Measurements from ENCODE around the gene USF2.
A peak's percentile ranks its signal among the peaks of the same experiment; 100 is the strongest.
"Not testable (repeated sequence)": the region's sequence is repeated elsewhere in the genome, so short reads cannot be mapped to it uniquely, and the experiment has no call there.

Gene USF2, protein sequence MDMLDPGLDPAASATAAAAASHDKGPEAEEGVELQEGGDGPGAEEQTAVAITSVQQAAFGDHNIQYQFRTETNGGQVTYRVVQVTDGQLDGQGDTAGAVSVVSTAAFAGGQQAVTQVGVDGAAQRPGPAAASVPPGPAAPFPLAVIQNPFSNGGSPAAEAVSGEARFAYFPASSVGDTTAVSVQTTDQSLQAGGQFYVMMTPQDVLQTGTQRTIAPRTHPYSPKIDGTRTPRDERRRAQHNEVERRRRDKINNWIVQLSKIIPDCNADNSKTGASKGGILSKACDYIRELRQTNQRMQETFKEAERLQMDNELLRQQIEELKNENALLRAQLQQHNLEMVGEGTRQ

GRCh38 chr19:35268536-35269437, at the start of gene USF2:
USF2 (plus strand) TSS chr19:35268962; CDS start chr19:35269102, 140 bp downstream.
- peak; percentile 74 for DNase-seq (ENCODE audit: low read depth)

- DNase-seq (ENCODE audit: low read depth): no peak
Observed at GRCh38 chr19:35219008-35219407, 49.8 kb upstream of the USF2 start.

DNA sequence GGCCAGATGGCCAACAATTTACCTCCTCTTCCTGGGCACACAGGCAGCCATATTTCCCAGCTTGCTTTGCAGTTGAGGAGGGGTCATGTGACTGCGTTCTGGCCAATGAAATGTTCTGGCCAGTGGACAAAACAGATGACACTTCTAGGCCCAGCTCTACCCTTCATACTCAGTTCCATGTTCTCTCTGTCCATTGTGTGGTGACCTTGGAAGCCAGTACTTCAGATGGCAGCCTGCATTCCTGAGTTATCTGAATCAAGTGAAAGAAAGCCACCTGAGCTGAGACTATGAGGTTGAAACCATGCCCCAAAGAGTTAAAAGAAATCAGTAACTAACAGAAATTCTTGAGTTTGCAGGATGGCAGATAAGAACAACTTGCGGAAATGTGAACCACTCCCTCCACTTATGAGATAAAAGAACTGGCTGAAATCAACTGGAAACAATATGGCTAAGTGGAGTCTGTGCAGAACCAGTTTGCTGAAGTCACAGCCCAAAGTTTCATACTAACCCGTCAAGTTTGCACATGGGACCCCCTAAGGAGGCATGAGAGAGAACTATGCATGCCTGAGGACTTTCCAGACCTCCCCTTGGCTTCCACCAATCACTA, 48.3 kb upstream of the USF2 start:
- DNase-seq (ENCODE audit: low read depth): no peak

DNA sequence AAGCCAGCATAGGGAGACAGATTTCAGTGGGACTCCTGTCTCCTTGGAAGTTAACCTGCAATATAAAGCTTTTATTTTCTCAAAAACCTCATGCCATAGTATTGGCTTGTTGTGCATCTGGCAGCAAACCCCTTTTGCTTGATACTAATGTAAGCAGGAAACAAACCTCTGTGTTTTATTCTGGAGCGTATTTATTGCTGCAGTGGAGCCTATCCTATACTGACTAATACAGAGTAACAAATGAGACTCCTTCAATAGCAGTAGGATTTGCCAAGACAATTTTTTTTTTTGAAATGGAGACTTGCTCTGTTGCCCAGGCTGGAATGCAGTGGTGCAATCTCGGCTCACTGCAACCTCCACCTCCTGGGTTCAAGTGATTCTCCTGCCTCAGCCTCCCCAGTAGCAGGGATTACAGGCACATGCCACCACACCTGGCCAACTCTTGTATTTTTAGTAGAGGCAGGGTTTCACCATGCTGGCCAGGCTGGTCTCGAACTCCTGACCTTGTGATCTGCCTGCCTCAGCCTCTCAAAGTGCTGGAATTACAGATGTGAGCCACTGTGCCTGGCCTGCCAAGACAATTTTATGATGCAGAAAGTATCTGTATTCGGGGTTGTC, 47.7 kb upstream of the USF2 start:
- DNase-seq (ENCODE audit: low read depth): not testable (repeated sequence)

DNA sequence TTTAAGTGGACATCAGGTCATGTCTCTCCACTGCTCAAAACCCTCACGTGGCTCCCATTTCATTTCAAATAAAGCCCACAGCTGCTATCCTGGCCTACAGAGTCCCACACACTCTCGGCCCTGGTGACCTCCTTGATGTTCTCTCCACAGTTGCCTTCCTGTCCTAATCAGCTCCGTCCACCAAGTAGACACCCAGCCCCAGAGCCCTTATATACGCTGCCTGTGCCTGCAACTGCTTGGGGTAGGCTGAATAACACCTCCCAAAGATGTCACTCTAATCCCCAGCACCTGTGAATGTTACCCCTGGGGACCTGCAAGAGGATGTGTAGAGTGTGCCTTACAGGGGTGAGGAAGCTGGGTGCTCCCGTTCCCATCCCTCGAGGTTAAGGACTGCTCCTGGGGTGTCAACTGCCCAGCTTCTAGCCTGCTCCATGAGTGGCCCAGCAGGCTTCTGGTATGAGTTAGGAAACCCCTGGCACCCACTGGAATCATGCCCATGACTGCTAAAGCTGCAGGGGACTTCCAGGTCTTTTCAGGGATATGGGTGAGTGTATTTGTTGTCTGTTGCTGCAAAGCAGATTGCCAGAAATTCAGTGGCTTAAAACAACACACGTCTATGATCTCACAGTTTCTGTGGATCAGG, 46.3 kb upstream of the USF2 start:
- no peak for DNase-seq (ENCODE audit: low read depth)

- DNase-seq (ENCODE audit: low read depth): no peak
Observed at GRCh38 chr19:35223084-35223790, 45.5 kb upstream of the USF2 start.

- DNase-seq (ENCODE audit: low read depth): peak; percentile 61
Observed at GRCh38 chr19:35223862-35224505, 44.8 kb upstream of the USF2 start.

- no peak for DNase-seq (ENCODE audit: low read depth)
Observed at GRCh38 chr19:35224681-35225571, 43.8 kb upstream of the USF2 start.

GRCh38 chr19:35225951-35226350, 42.8 kb upstream of the USF2 start:
- no peak for DNase-seq (ENCODE audit: low read depth)

DNA sequence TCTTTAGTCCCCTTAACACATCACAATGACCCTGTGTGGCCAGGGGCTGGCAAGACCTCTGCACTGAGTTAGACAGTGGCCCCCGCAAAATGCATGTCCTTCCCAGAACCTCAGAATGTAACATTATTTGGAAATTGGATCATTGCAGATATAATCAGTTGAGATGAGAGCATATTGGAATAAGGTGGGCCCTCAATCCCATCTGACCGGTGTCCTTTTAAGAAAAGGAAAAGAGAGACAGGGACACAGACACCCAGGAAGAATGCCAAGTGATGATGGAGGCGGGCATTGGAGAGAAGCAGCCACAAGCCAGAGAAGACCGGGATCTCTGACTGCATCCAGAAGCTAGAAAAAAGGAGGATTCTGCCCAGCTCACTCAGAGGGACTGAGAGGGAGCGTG, 42.0 kb upstream of the USF2 start:
- no peak for DNase-seq (ENCODE audit: low read depth)

GRCh38 chr19:35228177-35228930, 40.4 kb upstream of the USF2 start, which contains the start of gene FAM187B:
FAM187B (minus strand) TSS chr19:35228739; CDS start chr19:35228680, 59 bp downstream.
- no peak for DNase-seq (ENCODE audit: low read depth)

GRCh38 chr19:35229601-35230000, 39.2 kb upstream of the USF2 start:
- no peak for DNase-seq (ENCODE audit: low read depth)

DNA sequence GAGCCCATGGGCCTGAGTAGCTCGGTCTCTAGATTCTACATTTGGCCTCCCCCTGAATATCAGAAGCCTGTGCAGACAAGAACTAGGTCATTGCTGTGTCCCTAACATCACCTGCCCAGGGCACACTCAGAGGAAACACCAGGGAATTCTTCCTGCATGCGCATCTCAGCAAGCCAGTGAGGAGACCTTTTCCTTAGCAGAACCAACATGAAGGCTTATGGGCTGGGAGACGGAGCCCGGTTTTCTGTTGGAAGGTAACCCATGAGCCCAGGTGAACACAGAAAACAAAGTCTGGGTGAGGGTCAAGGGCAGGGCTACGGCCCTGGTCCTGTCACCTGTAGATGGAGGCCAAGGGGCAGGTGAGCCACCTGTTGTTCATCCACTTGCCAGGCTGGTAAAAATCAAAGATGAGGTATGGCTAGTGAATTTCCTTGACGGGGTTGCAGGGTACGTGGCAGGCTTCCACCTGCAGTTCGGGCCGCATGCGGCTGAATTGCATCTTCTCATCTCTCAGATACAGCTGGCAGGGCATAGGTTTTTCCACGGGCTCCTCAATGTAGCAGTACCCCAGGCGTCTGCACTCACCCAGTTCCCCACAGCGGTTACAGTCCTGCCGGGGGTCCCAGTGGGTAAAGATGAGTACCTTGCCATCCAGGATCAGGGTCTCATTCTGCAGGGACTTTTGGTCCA, 36.7 kb upstream of the USF2 start:
- no peak for DNase-seq (ENCODE audit: low read depth)

DNA sequence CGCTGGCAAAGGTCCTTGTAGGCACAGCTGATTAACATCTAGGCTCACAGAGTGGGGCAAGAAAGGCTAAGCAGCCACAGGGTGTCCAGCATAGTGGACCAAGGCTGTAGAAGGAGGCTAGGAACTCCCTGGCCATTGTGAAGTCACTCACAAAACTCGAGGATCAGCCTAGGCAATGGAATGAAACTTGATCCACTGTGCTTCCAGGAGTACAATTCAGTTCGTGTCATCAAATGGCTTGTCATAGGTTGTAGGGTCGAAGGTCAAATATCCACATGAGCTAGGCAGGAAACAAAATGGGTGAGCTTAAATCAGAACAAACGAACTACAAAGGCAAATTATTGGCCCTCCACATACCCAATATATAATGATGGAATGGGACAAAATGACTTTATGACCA, 35.9 kb upstream of the USF2 start:
- no peak for DNase-seq (ENCODE audit: low read depth)

DNA sequence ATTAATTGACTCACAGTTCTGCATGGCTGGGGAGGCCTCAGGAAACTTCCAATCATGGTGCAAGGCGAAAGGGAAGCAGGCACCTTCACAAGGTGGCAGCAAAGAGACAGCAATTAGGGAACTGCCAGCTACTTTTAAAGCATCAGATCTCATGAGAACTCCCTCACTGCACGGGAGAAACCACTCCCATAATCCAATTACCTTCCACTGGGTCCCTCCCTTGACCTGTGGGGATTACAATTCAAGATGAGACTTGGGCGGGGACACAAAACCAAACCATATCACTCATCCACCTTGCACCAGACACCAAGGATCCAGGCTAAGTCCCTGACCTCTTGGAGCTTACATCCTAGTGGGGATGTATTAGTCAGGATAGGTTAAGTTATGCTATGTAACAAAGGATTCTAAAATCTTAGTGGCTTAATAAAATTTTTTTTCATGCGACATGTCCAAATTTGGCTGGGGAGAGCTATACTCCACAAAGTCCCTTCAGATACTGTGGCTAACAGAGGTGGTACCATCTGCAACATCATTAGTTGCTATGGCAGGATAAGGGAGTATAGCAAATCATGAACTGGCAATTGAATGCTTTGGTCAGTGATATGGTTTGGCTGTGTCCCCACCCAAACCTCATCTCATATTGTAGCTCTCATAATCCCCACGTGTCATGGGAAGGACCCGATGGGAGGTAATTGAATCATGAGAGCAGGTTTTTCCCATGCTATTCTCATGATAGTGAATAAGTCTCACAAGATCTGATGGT, 31.9 kb upstream of the USF2 start:
- no peak for DNase-seq (ENCODE audit: low read depth)

GRCh38 chr19:35239597-35239996, 29.2 kb upstream of the USF2 start:
- DNase-seq (ENCODE audit: low read depth): not testable (repeated sequence)

DNA sequence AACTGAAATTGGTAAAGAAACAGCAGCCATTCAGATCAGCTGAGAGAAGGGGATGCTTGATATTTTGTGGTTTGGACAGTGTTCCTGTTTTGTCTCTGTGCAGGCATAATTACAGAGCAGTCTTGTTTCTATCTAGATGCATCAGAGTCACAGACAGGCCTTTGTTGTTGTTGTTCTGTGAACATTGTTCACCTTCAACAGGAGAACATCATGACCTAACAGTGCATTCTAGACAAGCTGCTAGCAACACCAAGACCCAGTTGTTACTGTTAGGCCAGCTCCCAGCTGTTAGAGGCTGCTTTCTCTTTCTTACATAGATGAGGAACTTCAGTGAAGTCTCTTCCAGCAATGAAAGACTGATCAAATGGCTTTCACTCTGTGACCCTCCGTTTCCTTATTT, 28.4 kb upstream of the USF2 start:
- no peak for DNase-seq (ENCODE audit: low read depth)
